Measurements from ENCODE around the gene ADAM19. TPM values are rescaled to one million over a fixed set of nuclear protein-coding genes. Genes with fewer than 3 reads are reported as not detected.

Gene ADAM19
- total RNA-seq, 2 donors from 2014 or later, result 1.3 to 1.6 TPM

- TF ChIP-seq CTCF (IDR thresholded peaks at IDR 0.05) (no peak), POLR2A (IDR thresholded peaks at IDR 0.05) (no peak)
- H3K27me3 ChIP-seq, result no peaks in the 10 kb centered on the region
- intact Hi-C loops (cut with DNase I), result no loop called here
- H3K4me1 ChIP-seq, result peaks cover 15% of the 10 kb centered on the region
- 100% methylated on average over 2 of the region's 2 CpGs for WGBS, 2 donors
- no peak overlapping the region for H3K27ac ChIP-seq
- no peak for ATAC-seq
- no peak for DNase-seq
- no peak overlapping the region for H3K4me3 ChIP-seq
- H3K36me3 ChIP-seq (replicated peaks in 1 of 2; ENCODE audit: insufficient read depth in 1 of 2, low read depth in 2 of 2), result no peaks in the 10 kb centered on the region
- no peaks in the 10 kb centered on the region for H3K9me3 ChIP-seq
Measured at GRCh38 chr5:157514974-157515373, 60.6 kb downstream of the ADAM19 start.

GRCh38 chr5:157513182-157513581, 62.4 kb downstream of the ADAM19 start:
- H3K9me3 ChIP-seq, result no peaks in the 10 kb centered on the region
- H3K4me3 ChIP-seq, result no peak overlapping the region
- H3K4me1 ChIP-seq, result peaks cover 15% of the 10 kb centered on the region
- no peak overlapping the region for H3K27ac ChIP-seq
- no peaks in the 10 kb centered on the region for H3K27me3 ChIP-seq
- 49 to 53% methylated on average over 8 of the region's 8 CpGs for WGBS, 2 donors
- peak; percentile 81 to 90 (median 88) for DNase-seq
- TF ChIP-seq POLR2A (IDR thresholded peaks at IDR 0.05) (no peak), CTCF (IDR thresholded peaks at IDR 0.05) (no peak)
- intact Hi-C loops (cut with DNase I), result no loop called here
- no peaks in the 10 kb centered on the region for H3K36me3 ChIP-seq (replicated peaks in 1 of 2; ENCODE audit: insufficient read depth in 1 of 2, low read depth in 2 of 2)
- peak; percentile 77 for ATAC-seq

GRCh38 chr5:157511651-157512644, 63.6 kb downstream of the ADAM19 start:
- TF ChIP-seq CTCF (IDR thresholded peaks at IDR 0.05) (no peak), POLR2A (IDR thresholded peaks at IDR 0.05) (no peak)
- ATAC-seq (peak; percentile 75), DNase-seq (peak; percentile 55 to 81 (median 66))
- WGBS, 2 donors, result 69 to 78% methylated on average over 9 of the region's 9 CpGs
- Histone ChIP-seq H3K4me3 (no peak overlapping the region), H3K27me3 (no peaks in the 10 kb centered on the region), H3K36me3 (replicated peaks in 1 of 2; ENCODE audit: insufficient read depth in 1 of 2, low read depth in 2 of 2) (no peaks in the 10 kb centered on the region), H3K27ac (peak overlapping the region in 1 of 4 donors; percentile 25), H3K4me1 (peaks cover 15% of the 10 kb centered on the region), H3K9me3 (no peaks in the 10 kb centered on the region)
- intact Hi-C loops (cut with DNase I), result no loop called here

- intact Hi-C loops (cut with DNase I), result no loop called here
- H3K27ac ChIP-seq, result no peak overlapping the region
- H3K36me3 ChIP-seq (replicated peaks in 1 of 2; ENCODE audit: insufficient read depth in 1 of 2, low read depth in 2 of 2), result no peaks in the 10 kb centered on the region
- DNase-seq, result no peak
- ATAC-seq, result no peak
- H3K4me3 ChIP-seq, result no peak overlapping the region
- TF ChIP-seq POLR2A (IDR thresholded peaks at IDR 0.05), result no peak
- no peak for TF ChIP-seq CTCF (IDR thresholded peaks at IDR 0.05)
- no peaks in the 10 kb centered on the region for H3K27me3 ChIP-seq
- WGBS, 2 donors, result 83 to 92% methylated on average over 5 of the region's 5 CpGs
- H3K4me1 ChIP-seq, result peaks cover 10% of the 10 kb centered on the region
- H3K9me3 ChIP-seq, result no peaks in the 10 kb centered on the region
Measured at GRCh38 chr5:157510682-157511081, 64.9 kb downstream of the ADAM19 start.

Data from body of pancreas (tissue), 4 donors.